Measurements from ENCODE around the gene MACROH2A1. TPM values are rescaled to one million over a fixed set of nuclear protein-coding genes. Genes with fewer than 3 reads are reported as not detected.

The MACROH2A1 gene
- total and polyA plus RNA-seq, 10 of the 15 experiments (the other 5 are each of a cell fraction or from before 2014, with no cell fraction given): 45.7 to 230 (median 196) TPM

- RAD21 ChIA-PET (ENCODE audit: unreplicated experiment): no interaction called here
These were observed 109.4 kb downstream of the MACROH2A1 start for GRCh38 chr5:135289651-135290050.

More at GRCh38 chr5:135289651-135290050, 109.4 kb downstream of the MACROH2A1 start:
- H4K20me1 ChIP-seq (ENCODE audit: control insufficient read depth, insufficient read depth): no peaks in the 10 kb centered on the region
- DNase-seq (ENCODE audit: low read depth, low spot score): no peak
- H3K27me3 ChIP-seq (replicated peaks in 1 of 2; ENCODE audit: control insufficient read depth in 2 of 2, insufficient read depth in 2 of 2, low read length in 1 of 2): no peaks in the 10 kb centered on the region; a peak in 1 of 4 replicates
- CTCF ChIA-PET: no interaction called here
- no peak overlapping the region for H3K4me2 ChIP-seq (ENCODE audit: control insufficient read depth, insufficient read depth)
- H3K36me3 ChIP-seq (ENCODE audit: control insufficient read depth in 2 of 2, insufficient read depth in 2 of 2, low read length in 1 of 2): no peaks in the 10 kb centered on the region
- no peak for FAIRE-seq
- SMC1A ChIA-PET (ENCODE audit: uncharacterized antibody, unreplicated experiment): no interaction called here
- H2AFZ ChIP-seq (ENCODE audit: control insufficient read depth, low read depth, low read length): no peak overlapping the region
- POLR2A ChIA-PET: no interaction called here
- no peak overlapping the region for H3K27ac ChIP-seq (ENCODE audit: control insufficient read depth, insufficient read depth)
- WGBS (ENCODE audit: insufficient coverage, insufficient replicate concordance, low lambda C conversion rate, missing lambda C conversion rate): 78% methylated on average over 1 of the region's 1 CpG
- no peaks in the 10 kb centered on the region for H3K4me1 ChIP-seq (ENCODE audit: control insufficient read depth, insufficient read depth, low read length)
- intact Hi-C loops (cut with micrococcal nuclease; ENCODE audit: unreplicated experiment): no loop called here
- in situ Hi-C loops (cut with MboI): no loop called here
- TF ChIP-seq ATF2 (IDR thresholded peaks at IDR 0.05; ENCODE audit: low read length) (no peak), ATF3 (IDR thresholded peaks at IDR 0.05; ENCODE audit: borderline replicate concordance, extremely low read depth, low read depth, low read length) (no peak), SIX5 (IDR thresholded peaks at IDR 0.05; ENCODE audit: low read depth, low read length, severe bottlenecking) (no peak), TBL1XR1 (IDR thresholded peaks at IDR 0.05; ENCODE audit: low read depth, low read length) (no peak), ZBTB11 (CRISPR knock-in tag; IDR thresholded peaks at IDR 0.05) (no peak), E4F1 (IDR thresholded peaks at IDR 0.05; ENCODE audit: borderline replicate concordance, partially characterized antibody) (no peak)
- no peaks in the 10 kb centered on the region for H3K79me2 ChIP-seq (ENCODE audit: control insufficient read depth, insufficient read depth, low read length)
- no peak overlapping the region for H3K9ac ChIP-seq (ENCODE audit: control insufficient read depth, insufficient read depth, low read length)
- H3K4me3 ChIP-seq: no peak overlapping the region
- ATAC-seq: no peak
- no TSS peak for BruUV-seq (replicated peaks)
- H3K9me3 ChIP-seq (replicated peaks; ENCODE audit: control insufficient read depth, insufficient read depth, low read length): no peaks in the 10 kb centered on the region
